Breast epithelium (tissue), 4 donors: Measurements from ENCODE around the gene CD300LF. TPM values are rescaled to one million over a fixed set of nuclear protein-coding genes. Genes with fewer than 3 reads are reported as not detected.

Experiments used
- DNase-seq, 2 donors: peaks; one replicate each; pipeline ENCODE4 v3.0.0-alpha.2; 2019; ENCODE audit warnings: low spot score in 2 of 2
- H3K27ac ChIP-seq, 2 donors: fragments of 200-600 bp; sonication (generic) in 1 of 2; one replicate each; pipeline ENCODE4 v1.5.1; 2016 to 2019; ENCODE audit warnings: mild to moderate bottlenecking in 1 of 2
- H3K27me3 ChIP-seq, 2 donors: fragments of 200-600 bp; sonication (generic) in 1 of 2; one replicate each; pipeline versions ENCODE4 v1.5.1 to v1.6.0; 2017 to 2019; ENCODE audit warnings: control low read depth in 1 of 2, mild to moderate bottlenecking in 1 of 2
- H3K36me3 ChIP-seq: fragments of 200-600 bp; one replicate; pipeline ENCODE4 v1.5.1; 2019
- H3K4me1 ChIP-seq, 2 donors: fragments of 200-600 bp; sonication (generic); one replicate each; pipeline ENCODE4 v1.5.1; 2016 to 2019; ENCODE audit warnings: control low read depth in 1 of 2
- H3K4me3 ChIP-seq, 3 donors: fragments of 200-600 bp; sonication (generic); 1 replicate in 2 of 3; 2 replicates in 1 of 3; pipeline ENCODE4 v1.5.1; 2016 to 2019; ENCODE audit warnings: mild to moderate bottlenecking in 3 of 3, moderate library complexity in 2 of 3
- H3K9me3 ChIP-seq, 2 donors: fragments of 200-600 bp; sonication (generic) in 1 of 2; one replicate each; pipeline ENCODE4 v1.5.1; 2016 to 2019; ENCODE audit warnings: control low read depth in 1 of 2
- CTCF ChIP-seq, 3 donors: fragments of 450-650 bp; IDR thresholded peaks; one replicate each; pipeline ENCODE4 v1.5.1; 2016 to 2017; ENCODE audit warnings: antibody characterized with exemption in 3 of 3, mild to moderate bottlenecking in 3 of 3, moderate library complexity in 3 of 3
- POLR2A ChIP-seq: fragments of 450-650 bp; IDR thresholded peaks from one replicate; pipeline ENCODE4 v1.6.1; 2016; ENCODE audit warnings: antibody characterized with exemption, mild to moderate bottlenecking, moderate library complexity
- POLR2AphosphoS5 ChIP-seq, 3 donors: sonication (generic); formaldehyde crosslinking; IDR thresholded peaks; one replicate each; pipeline ENCODE4 v1.6.1; 2017; ENCODE audit warnings: antibody characterized with exemption in 3 of 3
- intact Hi-C: fragments of 100-400 bp; cut with DNase I; formaldehyde crosslinking; loops from one replicate; pipeline ENCODE4 v1.15.1; 2023; ENCODE audit warnings: low total_unique reads
- total RNA-seq, 3 donors: library from RNA; depleted of rRNA; stranded (reverse); fragments of >200 nt; gene quantifications; one replicate each; pipeline ENCODE4 v1.1.0, GENCODE V29; 2016

Gene CD300LF
- total RNA-seq, 3 donors from 2014 or later = 0.32 to 2.0 (median 0.98) TPM

- no peaks in the 10 kb centered on the region for H3K9me3 ChIP-seq
- no peaks in the 10 kb centered on the region for H3K36me3 ChIP-seq
- no peaks in the 10 kb centered on the region for H3K4me1 ChIP-seq
- H3K27ac ChIP-seq = no peak overlapping the region
- DNase-seq = no peak
- no peak for TF ChIP-seq POLR2A
- no peak for TF ChIP-seq CTCF (IDR thresholded peaks at IDR 0.05)
- no peak for TF ChIP-seq POLR2AphosphoS5 (IDR thresholded peaks at IDR 0.05)
- intact Hi-C loops = no loop called here
- H3K27me3 ChIP-seq = peaks cover 0 to 13% of the 10 kb centered on the region in 2 donors
- no peak overlapping the region for H3K4me3 ChIP-seq
These were observed 18.6 kb upstream of the CD300LF start for GRCh38 chr17:74731347-74731605.

GRCh38 chr17:74730491-74731346 lies 18.0 kb upstream of the CD300LF start:
- no peak for DNase-seq
- peaks cover 0 to 10% of the 10 kb centered on the region in 2 donors for H3K27me3 ChIP-seq
- H3K4me3 ChIP-seq = no peak overlapping the region
- H3K27ac ChIP-seq = no peak overlapping the region
- no peak for TF ChIP-seq POLR2A
- no peak for TF ChIP-seq CTCF (IDR thresholded peaks at IDR 0.05)
- intact Hi-C loops = no loop called here
- H3K4me1 ChIP-seq = no peaks in the 10 kb centered on the region
- H3K36me3 ChIP-seq = no peaks in the 10 kb centered on the region
- H3K9me3 ChIP-seq = no peaks in the 10 kb centered on the region

GRCh38 chr17:74729866-74730265 lies 17.1 kb upstream of the CD300LF start:
- Histone ChIP-seq H3K27me3 (peaks cover 0 to 5% of the 10 kb centered on the region in 2 donors), H3K9me3 (no peaks in the 10 kb centered on the region), H3K36me3 (no peaks in the 10 kb centered on the region), H3K27ac (no peak overlapping the region), H3K4me3 (no peak overlapping the region), H3K4me1 (no peaks in the 10 kb centered on the region)
- no peak for TF ChIP-seq POLR2A
- TF ChIP-seq POLR2AphosphoS5 (IDR thresholded peaks at IDR 0.05) = no peak
- no peak for TF ChIP-seq CTCF (IDR thresholded peaks at IDR 0.05)
- no peak for DNase-seq
- intact Hi-C loops = no loop called here

GRCh38 chr17:74729368-74729767 lies 16.6 kb upstream of the CD300LF start:
- no peak for TF ChIP-seq POLR2AphosphoS5 (IDR thresholded peaks at IDR 0.05)
- TF ChIP-seq CTCF (IDR thresholded peaks at IDR 0.05) = no peak
- TF ChIP-seq POLR2A = no peak
- Histone ChIP-seq H3K4me1 (no peaks in the 10 kb centered on the region), H3K9me3 (no peaks in the 10 kb centered on the region), H3K27me3 (peaks cover 0 to 5% of the 10 kb centered on the region in 2 donors), H3K4me3 (no peak overlapping the region), H3K27ac (no peak overlapping the region), H3K36me3 (no peaks in the 10 kb centered on the region)
- no peak for DNase-seq
- intact Hi-C loops = no loop called here

- H3K9me3 ChIP-seq = no peaks in the 10 kb centered on the region
- no peak overlapping the region for H3K27ac ChIP-seq
- no peak overlapping the region for H3K4me3 ChIP-seq
- DNase-seq = no peak
- TF ChIP-seq CTCF (IDR thresholded peaks at IDR 0.05) (no peak), POLR2AphosphoS5 (IDR thresholded peaks at IDR 0.05) (no peak), POLR2A (no peak)
- H3K36me3 ChIP-seq = no peaks in the 10 kb centered on the region
- intact Hi-C loops = no loop called here
- H3K27me3 ChIP-seq = peaks cover 0 to 5% of the 10 kb centered on the region in 2 donors
- H3K4me1 ChIP-seq = no peaks in the 10 kb centered on the region
These were observed 16.0 kb upstream of the CD300LF start for GRCh38 chr17:74728702-74729075.
